ENCODE measurements around the gene WDR90. TPM values are rescaled to one million over a fixed set of nuclear protein-coding genes. Genes with fewer than 3 reads are reported as not detected.

WDR90 gene
- total and polyA plus RNA-seq, 2 experiments from 2014 or later = 25.9 to 42.2 TPM

DNA sequence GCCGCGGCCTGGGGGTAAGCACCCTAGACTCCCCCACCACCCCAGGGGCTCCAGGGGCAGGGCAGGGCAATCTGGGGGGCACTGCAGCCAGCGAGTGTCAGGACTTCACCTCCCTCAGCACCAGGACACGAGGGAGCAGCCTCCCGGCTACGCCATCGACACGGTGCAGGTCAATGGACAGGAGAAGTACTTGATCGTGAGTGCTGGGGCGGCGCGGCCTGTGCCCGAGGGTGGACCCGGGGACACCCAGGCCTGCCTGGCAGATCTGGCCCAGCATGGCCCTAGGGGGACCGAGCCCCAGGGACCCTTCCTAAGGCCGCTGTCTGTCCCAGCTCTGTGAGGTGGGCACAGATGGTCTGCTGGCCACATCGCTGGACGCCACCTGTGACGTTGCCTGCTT, 23.2 kb downstream of the WDR90 start:
- Histone ChIP-seq H4K20me1 (replicated peaks; ENCODE audit: insufficient read depth) (peaks cover 3% of the 10 kb centered on the region), H2AFZ (no peak overlapping the region), H3K9me2 (ENCODE audit: insufficient read depth) (no peaks in the 10 kb centered on the region), H3F3A (replicated peaks; ENCODE audit: low read depth) (peaks cover 21% of the 10 kb centered on the region; the same call in 1 of the 2 replicates), H3K79me2 (replicated peaks; ENCODE audit: insufficient read depth) (peaks cover 16% of the 10 kb centered on the region), H3K27ac (ENCODE audit: low read depth) (no peak overlapping the region), H3K4me3 (no peak overlapping the region), H3K4me2 (no peak overlapping the region), H3K27me3 (ENCODE audit: insufficient read depth) (no peaks in the 10 kb centered on the region), H3K4me1 (ENCODE audit: insufficient read depth) (peaks cover 8% of the 10 kb centered on the region; the same call in 1 of the 2 replicates), H3K36me3 (ENCODE audit: insufficient read depth) (peaks cover 11% of the 10 kb centered on the region; the same call in 1 of the 2 replicates)
- TF ChIP-seq EZH2phosphoT487 (IDR thresholded peaks at IDR 0.05; ENCODE audit: unreplicated experiment) (no peak), NANOG (IDR thresholded peaks at IDR 0.05; ENCODE audit: borderline replicate concordance) (no peak), STAT1 (IDR thresholded peaks at IDR 0.05; ENCODE audit: unreplicated experiment) (no peak), CREB1 (CRISPR knock-in tag; IDR thresholded peaks at IDR 0.05; ENCODE audit: low read depth) (no peak), ZNF114 (CRISPR knock-in tag; IDR thresholded peaks at IDR 0.05) (no peak), ZNF331 (CRISPR knock-in tag; IDR thresholded peaks at IDR 0.05; ENCODE audit: low read depth) (no peak), POLR2AphosphoS5 (IDR thresholded peaks at IDR 0.05; ENCODE audit: low read depth) (no peak), EZH2 (IDR thresholded peaks at IDR 0.05; ENCODE audit: low read depth, unreplicated experiment) (no peak), JUNB (IDR thresholded peaks at IDR 0.05; ENCODE audit: unreplicated experiment) (no peak)
- TF ChIP-seq, protein P1, sequence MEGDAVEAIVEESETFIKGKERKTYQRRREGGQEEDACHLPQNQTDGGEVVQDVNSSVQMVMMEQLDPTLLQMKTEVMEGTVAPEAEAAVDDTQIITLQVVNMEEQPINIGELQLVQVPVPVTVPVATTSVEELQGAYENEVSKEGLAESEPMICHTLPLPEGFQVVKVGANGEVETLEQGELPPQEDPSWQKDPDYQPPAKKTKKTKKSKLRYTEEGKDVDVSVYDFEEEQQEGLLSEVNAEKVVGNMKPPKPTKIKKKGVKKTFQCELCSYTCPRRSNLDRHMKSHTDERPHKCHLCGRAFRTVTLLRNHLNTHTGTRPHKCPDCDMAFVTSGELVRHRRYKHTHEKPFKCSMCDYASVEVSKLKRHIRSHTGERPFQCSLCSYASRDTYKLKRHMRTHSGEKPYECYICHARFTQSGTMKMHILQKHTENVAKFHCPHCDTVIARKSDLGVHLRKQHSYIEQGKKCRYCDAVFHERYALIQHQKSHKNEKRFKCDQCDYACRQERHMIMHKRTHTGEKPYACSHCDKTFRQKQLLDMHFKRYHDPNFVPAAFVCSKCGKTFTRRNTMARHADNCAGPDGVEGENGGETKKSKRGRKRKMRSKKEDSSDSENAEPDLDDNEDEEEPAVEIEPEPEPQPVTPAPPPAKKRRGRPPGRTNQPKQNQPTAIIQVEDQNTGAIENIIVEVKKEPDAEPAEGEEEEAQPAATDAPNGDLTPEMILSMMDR (conservative IDR thresholded peaks at IDR 0.05; ENCODE audit: low read depth in 2 of 2) = no peak
- TF ChIP-seq, protein P2, sequence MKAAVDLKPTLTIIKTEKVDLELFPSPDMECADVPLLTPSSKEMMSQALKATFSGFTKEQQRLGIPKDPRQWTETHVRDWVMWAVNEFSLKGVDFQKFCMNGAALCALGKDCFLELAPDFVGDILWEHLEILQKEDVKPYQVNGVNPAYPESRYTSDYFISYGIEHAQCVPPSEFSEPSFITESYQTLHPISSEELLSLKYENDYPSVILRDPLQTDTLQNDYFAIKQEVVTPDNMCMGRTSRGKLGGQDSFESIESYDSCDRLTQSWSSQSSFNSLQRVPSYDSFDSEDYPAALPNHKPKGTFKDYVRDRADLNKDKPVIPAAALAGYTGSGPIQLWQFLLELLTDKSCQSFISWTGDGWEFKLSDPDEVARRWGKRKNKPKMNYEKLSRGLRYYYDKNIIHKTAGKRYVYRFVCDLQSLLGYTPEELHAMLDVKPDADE (IDR thresholded peaks at IDR 0.05) = no peak
- TF ChIP-seq, protein P3, sequence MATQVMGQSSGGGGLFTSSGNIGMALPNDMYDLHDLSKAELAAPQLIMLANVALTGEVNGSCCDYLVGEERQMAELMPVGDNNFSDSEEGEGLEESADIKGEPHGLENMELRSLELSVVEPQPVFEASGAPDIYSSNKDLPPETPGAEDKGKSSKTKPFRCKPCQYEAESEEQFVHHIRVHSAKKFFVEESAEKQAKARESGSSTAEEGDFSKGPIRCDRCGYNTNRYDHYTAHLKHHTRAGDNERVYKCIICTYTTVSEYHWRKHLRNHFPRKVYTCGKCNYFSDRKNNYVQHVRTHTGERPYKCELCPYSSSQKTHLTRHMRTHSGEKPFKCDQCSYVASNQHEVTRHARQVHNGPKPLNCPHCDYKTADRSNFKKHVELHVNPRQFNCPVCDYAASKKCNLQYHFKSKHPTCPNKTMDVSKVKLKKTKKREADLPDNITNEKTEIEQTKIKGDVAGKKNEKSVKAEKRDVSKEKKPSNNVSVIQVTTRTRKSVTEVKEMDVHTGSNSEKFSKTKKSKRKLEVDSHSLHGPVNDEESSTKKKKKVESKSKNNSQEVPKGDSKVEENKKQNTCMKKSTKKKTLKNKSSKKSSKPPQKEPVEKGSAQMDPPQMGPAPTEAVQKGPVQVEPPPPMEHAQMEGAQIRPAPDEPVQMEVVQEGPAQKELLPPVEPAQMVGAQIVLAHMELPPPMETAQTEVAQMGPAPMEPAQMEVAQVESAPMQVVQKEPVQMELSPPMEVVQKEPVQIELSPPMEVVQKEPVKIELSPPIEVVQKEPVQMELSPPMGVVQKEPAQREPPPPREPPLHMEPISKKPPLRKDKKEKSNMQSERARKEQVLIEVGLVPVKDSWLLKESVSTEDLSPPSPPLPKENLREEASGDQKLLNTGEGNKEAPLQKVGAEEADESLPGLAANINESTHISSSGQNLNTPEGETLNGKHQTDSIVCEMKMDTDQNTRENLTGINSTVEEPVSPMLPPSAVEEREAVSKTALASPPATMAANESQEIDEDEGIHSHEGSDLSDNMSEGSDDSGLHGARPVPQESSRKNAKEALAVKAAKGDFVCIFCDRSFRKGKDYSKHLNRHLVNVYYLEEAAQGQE (IDR thresholded peaks at IDR 0.05; ENCODE audit: unreplicated experiment) = no peak
- TF ChIP-seq, protein P4, sequence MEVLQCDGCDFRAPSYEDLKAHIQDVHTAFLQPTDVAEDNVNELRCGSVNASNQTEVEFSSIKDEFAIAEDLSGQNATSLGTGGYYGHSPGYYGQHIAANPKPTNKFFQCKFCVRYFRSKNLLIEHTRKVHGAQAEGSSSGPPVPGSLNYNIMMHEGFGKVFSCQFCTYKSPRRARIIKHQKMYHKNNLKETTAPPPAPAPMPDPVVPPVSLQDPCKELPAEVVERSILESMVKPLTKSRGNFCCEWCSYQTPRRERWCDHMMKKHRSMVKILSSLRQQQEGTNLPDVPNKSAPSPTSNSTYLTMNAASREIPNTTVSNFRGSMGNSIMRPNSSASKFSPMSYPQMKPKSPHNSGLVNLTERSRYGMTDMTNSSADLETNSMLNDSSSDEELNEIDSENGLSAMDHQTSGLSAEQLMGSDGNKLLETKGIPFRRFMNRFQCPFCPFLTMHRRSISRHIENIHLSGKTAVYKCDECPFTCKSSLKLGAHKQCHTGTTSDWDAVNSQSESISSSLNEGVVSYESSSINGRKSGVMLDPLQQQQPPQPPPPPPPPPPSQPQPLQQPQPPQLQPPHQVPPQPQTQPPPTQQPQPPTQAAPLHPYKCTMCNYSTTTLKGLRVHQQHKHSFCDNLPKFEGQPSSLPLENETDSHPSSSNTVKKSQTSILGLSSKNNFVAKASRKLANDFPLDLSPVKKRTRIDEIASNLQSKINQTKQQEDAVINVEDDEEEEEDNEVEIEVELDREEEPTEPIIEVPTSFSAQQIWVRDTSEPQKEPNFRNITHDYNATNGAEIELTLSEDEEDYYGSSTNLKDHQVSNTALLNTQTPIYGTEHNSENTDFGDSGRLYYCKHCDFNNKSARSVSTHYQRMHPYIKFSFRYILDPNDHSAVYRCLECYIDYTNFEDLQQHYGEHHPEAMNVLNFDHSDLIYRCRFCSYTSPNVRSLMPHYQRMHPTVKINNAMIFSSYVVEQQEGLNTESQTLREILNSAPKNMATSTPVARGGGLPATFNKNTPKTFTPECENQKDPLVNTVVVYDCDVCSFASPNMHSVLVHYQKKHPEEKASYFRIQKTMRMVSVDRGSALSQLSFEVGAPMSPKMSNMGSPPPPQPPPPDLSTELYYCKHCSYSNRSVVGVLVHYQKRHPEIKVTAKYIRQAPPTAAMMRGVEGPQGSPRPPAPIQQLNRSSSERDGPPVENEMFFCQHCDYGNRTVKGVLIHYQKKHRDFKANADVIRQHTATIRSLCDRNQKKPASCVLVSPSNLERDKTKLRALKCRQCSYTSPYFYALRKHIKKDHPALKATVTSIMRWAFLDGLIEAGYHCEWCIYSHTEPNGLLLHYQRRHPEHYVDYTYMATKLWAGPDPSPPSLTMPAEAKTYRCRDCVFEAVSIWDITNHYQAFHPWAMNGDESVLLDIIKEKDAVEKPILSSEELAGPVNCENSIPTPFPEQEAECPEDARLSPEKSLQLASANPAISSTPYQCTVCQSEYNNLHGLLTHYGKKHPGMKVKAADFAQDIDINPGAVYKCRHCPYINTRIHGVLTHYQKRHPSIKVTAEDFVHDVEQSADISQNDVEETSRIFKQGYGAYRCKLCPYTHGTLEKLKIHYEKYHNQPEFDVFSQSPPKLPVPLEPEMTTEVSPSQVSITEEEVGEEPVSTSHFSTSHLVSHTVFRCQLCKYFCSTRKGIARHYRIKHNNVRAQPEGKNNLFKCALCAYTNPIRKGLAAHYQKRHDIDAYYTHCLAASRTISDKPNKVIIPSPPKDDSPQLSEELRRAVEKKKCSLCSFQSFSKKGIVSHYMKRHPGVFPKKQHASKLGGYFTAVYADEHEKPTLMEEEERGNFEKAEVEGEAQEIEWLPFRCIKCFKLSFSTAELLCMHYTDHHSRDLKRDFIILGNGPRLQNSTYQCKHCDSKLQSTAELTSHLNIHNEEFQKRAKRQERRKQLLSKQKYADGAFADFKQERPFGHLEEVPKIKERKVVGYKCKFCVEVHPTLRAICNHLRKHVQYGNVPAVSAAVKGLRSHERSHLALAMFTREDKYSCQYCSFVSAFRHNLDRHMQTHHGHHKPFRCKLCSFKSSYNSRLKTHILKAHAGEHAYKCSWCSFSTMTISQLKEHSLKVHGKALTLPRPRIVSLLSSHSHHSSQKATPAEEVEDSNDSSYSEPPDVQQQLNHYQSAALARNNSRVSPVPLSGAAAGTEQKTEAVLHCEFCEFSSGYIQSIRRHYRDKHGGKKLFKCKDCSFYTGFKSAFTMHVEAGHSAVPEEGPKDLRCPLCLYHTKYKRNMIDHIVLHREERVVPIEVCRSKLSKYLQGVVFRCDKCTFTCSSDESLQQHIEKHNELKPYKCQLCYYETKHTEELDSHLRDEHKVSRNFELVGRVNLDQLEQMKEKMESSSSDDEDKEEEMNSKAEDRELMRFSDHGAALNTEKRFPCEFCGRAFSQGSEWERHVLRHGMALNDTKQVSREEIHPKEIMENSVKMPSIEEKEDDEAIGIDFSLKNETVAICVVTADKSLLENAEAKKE (CRISPR knock-in tag; IDR thresholded peaks at IDR 0.05) = no peak
- no peak overlapping the region for H3K4me3 Mint-ChIP-seq
- H3K27me3 Mint-ChIP-seq (ENCODE audit: insufficient read depth, low read depth, poor library complexity) = peaks cover 6% of the 10 kb centered on the region
- H3K9me3 Mint-ChIP-seq = no peaks in the 10 kb centered on the region; the same call in 2 of the 3 replicates
- peaks cover 12% of the 10 kb centered on the region; the same call in 2 of the 3 replicates for H3K4me1 Mint-ChIP-seq
- no peak overlapping the region for H3K27ac Mint-ChIP-seq
- ATAC-seq = no peak
- no peak for DNase-seq (ENCODE audit: low spot score)
- H3K36me3 Mint-ChIP-seq (ENCODE audit: low read depth) = peaks cover 21% of the 10 kb centered on the region
